GM21526 (cell line): ENCODE data around the gene EPAS1.
A peak's percentile ranks its signal among the peaks of the same experiment; 100 is the strongest.

Experiments used
- ATAC-seq: cut with Tn5 transposase; IDR thresholded peaks from one replicate; pipeline ENCODE4 v1.9.1; 2021; ENCODE audit warnings: moderate library complexity; ENCODE audit not compliant: unreplicated experiment, low FRiP score

EPAS1 gene

DNA sequence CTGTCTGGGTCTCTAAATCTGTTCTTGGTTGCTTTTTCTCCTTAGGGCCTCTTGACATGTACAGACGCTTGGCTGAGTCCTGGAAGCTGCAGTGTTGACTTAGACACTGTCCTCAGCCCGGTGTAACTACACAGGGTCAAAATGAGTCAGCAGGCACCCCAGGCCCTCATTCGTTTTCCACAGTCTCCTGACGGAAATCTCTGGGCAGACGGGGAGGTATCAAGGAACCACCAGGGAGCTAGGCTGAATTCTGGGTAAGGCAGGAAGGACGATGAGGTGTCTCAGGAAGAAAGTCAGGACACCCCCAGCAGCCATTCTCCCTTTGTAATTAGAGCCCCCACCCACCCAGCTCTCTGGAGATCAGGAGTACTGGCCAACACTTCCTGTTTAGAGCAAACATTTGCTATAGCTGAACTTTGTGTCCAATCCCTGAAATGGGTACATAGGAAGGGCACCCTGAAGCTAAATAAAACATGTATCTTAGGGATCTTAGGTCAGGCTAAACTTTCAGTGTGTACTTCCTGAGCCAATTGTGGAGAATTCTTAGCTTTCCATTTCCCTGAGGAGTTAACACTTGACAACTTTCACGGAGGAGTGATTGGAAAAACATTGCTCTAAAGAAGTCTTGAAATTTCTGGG is 23.9 kb upstream of the EPAS1 start:
- no peak for ATAC-seq

DNA sequence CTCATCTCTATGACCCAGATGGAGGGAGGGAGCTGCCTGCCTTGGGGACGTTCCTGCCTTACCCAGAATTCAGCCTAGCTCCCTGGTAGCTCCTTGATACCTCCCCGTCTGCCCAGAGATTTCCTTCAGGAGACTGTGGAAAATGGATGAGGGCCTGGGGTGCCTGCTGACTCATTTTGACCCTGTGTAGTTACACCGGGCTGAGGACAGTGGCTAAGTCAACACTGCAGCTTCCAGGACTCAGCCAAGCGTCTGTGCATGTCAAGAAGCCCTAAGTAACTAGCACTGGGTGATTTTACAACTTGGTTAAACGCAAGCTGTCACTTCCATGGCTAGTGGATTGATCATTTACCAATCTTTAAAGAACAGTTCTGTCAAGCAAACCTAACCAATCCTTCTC is 23.3 kb upstream of the EPAS1 start:
- no peak for ATAC-seq

DNA sequence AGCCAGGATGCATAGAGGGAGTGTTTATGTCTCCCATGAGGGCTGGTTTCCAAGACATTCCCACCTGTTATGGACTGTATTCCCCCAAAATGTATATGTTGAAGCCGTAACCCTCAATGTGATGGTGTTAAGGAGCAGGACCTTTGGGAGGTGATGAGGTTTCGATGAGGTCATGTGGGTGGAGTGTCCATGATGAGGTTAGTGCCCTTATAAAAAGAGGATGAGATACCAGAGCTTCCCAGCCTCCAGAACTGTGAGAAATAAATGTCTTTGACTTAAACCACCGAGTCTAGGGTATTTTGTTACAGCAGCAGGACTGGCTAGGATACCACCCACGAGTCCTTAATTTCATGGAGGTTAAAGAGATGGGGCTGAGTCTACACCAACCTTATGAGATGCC is 22.6 kb upstream of the EPAS1 start:
- ATAC-seq: no peak

DNA sequence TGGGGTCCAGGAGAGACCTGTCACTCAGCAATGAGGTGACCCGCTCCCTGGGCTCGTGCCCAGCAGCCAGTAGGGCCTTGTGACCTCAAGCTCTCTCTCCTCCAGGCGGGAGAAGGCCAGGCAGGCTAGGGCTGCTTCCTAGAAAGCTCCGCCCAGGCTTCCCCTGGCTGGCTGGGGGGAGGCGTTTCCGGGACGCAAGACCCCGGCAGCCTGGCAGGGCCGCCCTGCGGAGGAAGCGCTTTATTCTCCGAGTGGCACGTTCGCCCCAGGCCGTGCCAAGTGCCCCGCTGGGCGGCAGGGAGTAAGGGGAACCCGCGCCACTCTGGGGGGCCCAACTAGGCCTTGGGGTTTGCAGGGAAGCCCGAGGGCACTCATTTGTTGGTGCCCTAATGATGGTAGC is 21.2 kb upstream of the EPAS1 start:
- no peak for ATAC-seq

DNA sequence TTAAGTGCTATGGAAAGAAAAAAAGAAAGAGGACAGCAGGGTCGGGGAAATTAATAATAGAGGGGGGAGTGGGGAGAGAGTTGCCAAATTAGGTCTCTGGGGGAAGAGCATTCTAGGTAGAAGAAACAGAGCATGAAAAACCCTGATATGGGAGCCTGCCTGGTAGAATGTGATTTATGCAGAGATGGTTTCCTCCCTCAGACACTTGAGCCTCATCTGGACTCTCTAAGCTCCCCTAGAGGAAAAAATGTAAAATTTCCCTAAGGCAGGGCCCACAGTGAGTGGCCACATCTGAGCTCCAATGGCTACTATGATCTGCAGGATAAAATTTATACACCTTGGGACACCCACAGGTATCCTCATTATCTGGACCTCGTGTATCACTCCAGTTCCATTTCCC is 20.6 kb upstream of the EPAS1 start:
- no peak for ATAC-seq

DNA sequence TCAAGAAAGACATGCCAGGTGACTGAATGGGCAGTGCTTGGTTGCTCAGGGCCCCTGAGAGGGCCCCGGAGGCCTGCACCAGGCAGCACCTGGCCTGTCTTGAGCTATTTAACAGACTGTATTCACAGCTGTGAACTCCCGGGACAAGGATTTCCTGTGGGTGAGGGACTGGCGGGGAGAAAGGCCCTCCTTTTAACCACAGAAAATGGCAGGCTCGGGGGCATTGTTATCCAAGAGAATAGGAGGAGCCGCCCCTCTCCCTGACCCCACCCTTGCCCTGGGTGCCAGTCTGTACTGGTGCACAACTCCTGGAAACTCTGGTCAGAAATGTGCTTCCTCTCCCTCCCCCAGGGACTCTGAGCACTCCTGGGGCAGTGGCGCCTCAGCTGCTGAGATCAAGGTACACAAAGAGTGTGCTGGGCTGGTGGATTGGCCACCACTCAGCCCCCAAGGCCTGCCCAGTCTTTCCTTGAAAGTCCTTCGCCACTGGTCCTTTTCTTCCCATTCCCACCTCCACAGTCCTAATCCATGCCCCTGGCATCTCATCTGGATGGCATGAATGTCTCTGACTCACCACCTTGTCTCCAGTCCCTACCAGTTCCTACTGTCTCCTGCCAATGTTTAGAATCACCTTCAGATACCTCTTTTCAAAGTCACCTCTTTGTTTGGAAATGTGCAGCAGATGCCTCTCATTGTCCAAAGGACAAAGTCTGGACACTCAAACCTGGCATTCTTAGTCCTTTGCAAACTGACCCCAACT is 19.6 kb upstream of the EPAS1 start:
- ATAC-seq: no peak

DNA sequence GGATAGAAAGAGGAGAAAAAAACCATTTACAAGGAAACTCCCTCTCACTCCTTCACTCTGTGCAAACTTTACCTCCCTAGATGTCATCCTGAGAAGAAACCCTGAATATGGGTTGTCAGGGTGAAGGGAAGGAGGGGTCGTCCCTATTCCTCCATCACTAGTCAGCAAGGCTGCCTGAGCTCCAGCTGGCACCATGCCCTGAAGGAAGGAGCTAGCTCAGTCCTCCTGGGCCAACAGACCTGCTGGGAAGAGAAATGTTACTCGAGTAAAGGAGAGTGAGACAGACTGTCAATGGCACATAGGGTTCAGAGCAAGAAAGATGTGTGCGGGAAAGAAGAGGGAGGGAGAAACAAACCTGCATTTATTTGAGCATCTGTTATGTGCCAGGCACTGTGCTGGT is 18.3 kb upstream of the EPAS1 start:
- ATAC-seq: no peak

DNA sequence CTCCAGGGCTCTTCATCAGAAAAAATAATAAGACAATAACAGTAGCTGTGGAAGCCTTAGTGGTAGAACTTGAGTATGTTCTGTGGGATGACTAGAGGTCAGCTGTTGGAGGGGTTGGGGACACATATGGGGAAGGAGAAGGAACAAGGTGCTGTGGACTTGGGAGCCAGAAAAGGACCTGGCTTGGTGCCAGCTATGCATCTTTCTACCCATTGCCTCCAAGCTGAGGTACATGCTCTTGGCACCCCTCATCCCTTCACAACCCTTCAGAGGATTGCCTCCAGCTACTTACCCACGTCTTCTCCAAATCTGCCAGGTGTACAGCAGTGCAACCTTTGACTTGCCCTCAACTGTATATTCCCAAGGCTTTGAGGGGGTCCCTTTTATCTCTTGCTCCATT is 15.3 kb upstream of the EPAS1 start:
- no peak for ATAC-seq

DNA sequence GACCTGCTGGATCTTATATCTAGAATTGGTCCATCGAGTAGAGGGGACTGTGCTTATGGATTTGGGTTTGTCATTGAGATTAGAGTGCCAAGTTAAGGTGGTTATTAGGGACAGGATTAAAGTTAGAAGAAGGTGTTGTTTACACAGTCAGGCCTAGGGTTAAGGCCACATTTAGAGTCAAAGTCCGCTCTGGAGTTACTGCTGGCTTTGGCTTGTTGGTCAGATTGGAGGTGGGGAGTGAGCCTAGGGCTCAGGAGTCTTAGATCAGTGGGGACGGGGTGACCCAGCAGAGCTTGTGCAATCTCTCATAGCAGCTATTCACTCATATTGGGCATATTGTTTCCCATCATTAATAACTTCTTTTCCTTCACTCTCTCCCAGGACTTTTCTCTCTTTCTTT is 13.5 kb upstream of the EPAS1 start:
- ATAC-seq: no peak

DNA sequence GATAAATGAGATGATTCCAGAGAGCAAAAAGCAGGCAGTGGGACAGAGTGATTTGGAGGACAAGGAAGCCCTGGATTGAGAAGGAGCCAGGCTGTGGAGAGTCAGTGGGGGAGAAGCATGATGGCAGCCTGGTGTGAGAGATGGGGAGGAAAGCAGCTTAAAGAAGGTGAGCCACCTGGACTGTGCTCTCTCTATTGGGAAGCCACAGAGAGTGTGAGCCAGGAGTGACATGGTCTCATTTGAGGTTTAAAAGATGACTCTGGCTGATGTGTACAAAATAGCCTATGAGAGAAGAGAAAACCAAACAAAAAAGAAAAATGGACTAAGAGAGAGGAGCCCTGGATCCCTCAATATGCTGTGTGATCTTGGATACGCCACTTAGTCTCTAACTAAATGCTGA is 12.9 kb upstream of the EPAS1 start:
- no peak for ATAC-seq

DNA sequence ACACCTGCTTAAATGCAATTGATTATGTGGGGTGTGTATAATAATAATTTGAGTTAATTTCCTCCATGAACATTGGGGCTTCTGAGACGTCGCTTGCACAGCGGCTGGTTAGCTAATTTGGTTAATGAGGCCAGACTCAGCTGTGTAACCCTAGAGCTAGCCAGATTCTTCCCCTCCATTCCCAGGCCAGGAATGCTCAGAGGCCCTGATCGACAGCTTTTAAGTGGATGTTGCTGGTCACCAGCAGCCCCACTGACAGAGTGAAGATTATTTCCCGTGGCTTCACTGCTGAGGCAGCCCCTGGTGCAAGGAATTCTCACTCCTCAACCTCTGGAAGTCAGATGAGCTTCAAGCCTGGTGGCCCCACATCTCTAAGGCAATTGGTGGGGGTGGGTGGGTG is 12.4 kb upstream of the EPAS1 start:
- ATAC-seq: no peak

DNA sequence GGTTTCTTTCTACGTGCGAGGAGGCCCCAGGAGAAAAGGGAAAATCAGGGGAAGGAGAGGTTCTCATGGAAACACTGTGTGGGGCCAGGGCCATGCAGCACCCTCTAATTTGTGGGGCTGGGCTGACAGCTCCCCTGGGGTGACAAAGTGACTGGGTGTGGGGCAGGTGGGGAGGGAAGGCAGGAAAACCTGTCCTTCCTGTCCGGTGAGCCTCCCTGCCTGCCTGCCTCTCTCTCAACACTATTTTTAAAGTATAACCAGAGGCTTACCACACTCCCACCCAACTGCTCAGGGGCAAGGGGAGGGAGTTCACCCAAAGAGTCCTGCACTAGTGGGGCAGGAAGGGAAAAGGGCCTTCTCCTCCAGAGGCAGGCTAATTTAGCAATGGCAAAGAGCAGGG is 10.5 kb upstream of the EPAS1 start:
- no peak for ATAC-seq

DNA sequence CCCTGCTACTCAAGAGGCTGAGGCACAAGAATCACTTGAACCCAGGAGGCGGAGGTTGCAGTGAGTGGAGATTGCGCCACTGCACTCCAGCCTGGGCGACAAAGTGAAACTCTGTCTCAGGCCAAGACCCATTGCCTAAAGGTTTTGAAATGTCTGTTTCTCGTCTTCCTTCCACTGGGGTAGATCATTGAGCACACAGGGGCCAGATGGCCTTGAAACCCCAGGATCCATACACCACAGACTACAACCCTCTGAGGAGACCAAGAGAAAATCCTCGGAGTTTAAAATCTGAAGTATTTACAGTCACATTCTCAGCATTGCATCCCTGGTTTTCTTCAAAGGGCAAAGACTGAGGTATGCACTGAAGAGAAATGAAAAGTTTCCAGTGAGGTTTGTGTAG is 7.1 kb upstream of the EPAS1 start:
- no peak for ATAC-seq

DNA sequence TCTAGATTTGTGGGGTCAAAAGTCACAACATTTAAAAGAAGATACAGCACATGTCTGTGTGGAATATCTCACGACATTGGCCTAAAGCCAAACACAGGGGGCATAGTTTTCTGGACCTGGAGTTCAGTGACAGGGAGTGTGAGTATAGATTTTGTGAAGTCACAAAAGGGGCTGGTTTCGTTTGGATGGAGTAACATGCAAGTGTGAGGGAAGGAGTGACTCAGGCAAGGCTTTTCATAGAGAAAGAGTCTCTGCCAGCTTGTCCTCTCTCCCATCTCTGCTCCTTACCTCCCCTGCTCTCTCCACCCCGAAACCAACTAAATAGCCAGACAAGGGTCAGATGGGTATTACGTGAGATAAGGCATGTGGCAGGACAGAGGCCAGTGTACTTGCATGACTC is 3.7 kb upstream of the EPAS1 start:
- ATAC-seq: no peak

DNA sequence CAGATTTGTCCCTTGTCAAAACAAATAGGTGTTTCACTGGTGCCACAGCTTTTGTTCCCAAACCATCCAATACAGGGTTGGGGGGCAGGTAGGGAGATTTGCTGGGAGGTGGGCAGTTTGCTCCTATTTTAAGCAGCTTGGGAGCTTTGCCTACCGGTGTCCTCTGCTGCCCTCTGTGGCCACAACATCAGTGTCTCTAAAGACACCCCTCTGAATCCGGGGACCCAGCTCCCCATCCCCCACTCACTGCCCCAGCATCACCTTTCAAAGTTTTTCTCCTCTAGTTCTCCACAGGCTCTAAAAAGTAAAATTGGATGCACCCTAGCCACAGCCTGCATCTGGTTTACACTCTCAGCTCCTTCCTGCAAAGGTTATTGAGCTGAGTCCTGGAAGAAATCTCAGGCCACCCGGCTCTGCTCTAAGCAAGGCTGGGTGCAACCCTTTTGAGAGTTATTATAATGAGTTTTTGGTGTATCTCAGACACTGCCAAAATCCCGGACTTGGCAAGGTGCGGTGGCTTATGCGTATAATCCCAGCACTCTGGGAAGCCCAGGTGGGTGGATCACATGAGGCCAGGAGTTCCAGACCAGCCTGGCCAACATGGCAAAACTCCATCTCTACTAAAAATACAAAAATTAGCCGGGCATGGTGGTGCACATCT is 2.9 kb upstream of the EPAS1 start:
- no peak for ATAC-seq

DNA sequence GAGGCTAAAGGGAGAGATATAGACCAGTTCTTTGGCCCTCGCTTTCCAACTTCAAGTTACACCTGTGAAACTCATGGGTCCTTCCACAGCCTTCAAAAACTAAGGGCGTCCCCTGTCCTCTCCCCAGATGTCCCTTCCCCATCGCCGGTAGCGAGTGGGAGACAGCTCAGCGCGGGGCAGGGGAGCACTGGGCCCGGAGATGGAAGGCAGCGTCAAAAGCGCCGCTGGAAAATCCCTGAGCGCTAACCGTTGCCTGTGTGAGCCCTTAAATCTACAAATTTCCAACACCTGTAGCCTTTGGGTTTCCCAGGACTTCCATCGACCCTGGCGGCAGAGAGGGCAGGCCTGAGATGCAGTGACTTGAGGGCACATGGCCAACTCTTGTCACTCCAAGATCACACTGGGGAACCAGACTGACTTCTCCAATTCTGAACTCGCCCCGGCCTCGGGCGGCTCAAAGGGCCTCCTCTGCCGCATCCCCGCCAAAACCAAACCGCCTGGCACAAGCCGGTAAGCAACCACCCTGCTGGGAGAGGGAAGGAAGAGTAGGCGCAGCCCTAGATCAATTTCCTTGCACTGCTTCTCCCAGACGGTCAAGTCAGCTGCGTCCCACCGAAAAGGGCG is 879 bp upstream of the EPAS1 start:
- ATAC-seq: no peak

DNA sequence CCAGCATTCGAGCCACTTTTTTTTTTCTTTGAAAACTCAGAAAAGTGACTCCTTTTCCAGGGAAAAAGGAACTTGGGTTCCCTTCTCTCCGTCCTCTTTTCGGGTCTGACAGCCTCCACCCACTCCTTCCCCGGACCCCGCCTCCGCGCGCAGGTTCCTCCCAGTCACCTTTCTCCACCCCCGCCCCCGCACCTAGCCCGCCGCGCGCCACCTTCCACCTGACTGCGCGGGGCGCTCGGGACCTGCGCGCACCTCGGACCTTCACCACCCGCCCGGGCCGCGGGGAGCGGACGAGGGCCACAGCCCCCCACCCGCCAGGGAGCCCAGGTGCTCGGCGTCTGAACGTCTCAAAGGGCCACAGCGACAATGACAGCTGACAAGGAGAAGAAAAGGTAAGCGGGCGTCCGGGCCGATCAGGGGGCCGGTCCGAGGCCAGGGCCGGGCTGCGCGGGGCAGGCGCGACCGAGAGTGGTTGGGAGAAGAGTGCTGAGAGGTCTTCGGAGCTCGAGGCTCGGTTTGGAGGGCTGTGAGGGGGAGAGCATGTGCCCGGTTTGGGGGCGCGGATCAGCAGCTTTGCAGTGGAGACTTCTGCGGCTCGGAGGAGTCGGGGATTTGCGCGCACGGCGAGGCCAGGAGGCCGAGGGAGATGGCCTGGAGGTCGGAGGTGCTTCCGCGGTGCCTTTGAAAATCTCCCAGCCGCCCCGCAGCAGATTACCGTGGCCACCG is 502 bp downstream of the EPAS1 start:
- peak; percentile 43 for ATAC-seq

DNA sequence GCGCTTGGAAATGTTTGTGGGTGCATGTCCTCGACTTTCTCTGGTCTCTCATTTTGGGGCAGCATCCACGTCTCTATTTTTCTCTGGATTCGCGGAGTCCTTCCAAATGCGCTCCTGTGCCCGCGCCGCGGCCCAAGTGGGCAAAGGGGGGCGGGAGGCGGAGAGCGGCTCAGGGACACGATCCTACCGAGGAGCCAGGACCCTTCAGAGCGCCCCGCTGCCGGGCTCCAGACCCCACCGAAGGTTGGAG is 990 bp downstream of the EPAS1 start:
- ATAC-seq: no peak

DNA sequence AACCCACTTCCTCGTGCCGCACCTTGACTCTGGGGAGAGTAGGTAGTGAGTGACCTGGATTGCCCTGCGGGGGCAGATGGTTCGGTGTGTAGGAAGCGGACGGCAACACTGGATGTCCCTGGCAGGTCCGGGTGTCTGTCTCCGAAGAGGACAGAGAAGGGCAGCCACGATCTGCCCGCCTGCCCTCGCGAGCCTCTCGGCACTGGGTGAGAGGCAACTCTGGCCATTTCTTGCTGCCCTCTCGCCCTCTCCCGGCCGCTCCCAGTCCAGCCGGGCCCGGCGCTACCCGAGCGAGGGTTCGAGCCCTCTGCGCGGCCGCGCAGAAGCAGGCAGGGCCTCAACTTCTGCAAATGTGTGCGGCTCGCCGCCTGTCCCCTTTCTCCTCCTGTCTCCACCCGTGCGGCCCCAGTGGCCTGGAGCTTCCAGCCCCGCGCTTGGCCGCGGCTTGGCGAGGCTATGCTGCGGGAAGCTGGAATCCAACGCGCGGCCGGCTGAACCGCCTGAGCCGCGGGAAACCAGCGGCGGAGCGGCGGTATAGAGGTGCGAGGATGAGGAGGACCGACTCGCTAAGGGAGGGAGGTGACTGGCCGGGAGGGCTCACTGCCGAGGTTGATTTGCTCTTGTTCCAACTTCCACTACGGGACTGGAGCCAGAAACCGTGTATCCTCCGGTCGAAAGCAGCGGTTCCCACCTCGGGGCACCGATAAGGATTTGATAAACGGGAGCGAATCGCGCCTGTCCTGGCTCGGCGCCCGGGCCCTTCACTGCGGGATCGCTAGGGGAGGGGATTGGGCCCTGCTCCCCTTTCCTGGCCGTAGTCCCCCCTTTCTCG is 1.5 kb downstream of the EPAS1 start:
- ATAC-seq: no peak
